Keratinocyte (primary cell): ENCODE data around the gene TMC2. TPM values are rescaled to one million over a fixed set of nuclear protein-coding genes. Genes with fewer than 3 reads are reported as not detected.

Experiments
- DNase-seq: peaks from one replicate; pipeline ENCODE4 v3.0.0-alpha.2; 2011; ENCODE audit warnings: low read depth, missing footprints, low spot score
- FAIRE-seq: peaks from 2 replicates; lab custom pipeline; 2011; peaks lifted over from hg19 to GRCh38; lab: Jason Lieb, UNC
- H2AFZ ChIP-seq: 2 replicates; pipeline ENCODE4 v1.6.0; 2012; ENCODE audit warnings: low read length, control low read depth, inconsistent platforms; ENCODE audit not compliant: control insufficient read depth
- H3K27ac ChIP-seq: 2 replicates; pipeline ENCODE4 v1.5.1; 2011; ENCODE audit warnings: low read length; ENCODE audit not compliant: control insufficient read depth, insufficient read depth
- H3K27me3 ChIP-seq: 3 replicates; pipeline ENCODE4 v1.6.0; 2011; ENCODE audit warnings: low read length; ENCODE audit not compliant: control insufficient read depth, insufficient read depth; ENCODE audit errors: extremely low read depth
- H3K36me3 ChIP-seq, 2 experiments: 2 replicates in 1 of 2; 3 replicates in 1 of 2; pipeline ENCODE4 v1.5.1; 2011; ENCODE audit warnings: low read length in 2 of 2, mild to moderate bottlenecking in 1 of 2; ENCODE audit not compliant: control insufficient read depth in 2 of 2, insufficient read depth in 2 of 2; ENCODE audit errors: extremely low read depth in 1 of 2
- H3K4me1 ChIP-seq: 3 replicates; pipeline ENCODE4 v1.5.1; 2011; ENCODE audit warnings: low read length; ENCODE audit not compliant: control insufficient read depth, insufficient read depth; ENCODE audit errors: extremely low read depth
- H3K4me2 ChIP-seq: 3 replicates; pipeline ENCODE4 v1.6.0; 2011; ENCODE audit warnings: low read depth, low read length; ENCODE audit not compliant: control insufficient read depth, insufficient read depth; ENCODE audit errors: extremely low read depth
- H3K4me3 ChIP-seq, 3 experiments: fragments of 200-600 bp in 1 of 3; sonication (generic) in 1 of 3; 2 replicates in 2 of 3; 3 replicates in 1 of 3; pipeline ENCODE4 v1.5.1; 2011 to 2016; ENCODE audit warnings: low read length in 3 of 3, mild to moderate bottlenecking in 3 of 3, control low read depth in 2 of 3, inconsistent platforms in 1 of 3, low read depth in 1 of 3, mixed read lengths in 1 of 3, mixed run types in 1 of 3, moderate library complexity in 1 of 3; ENCODE audit not compliant: control insufficient read depth in 2 of 3, insufficient read depth in 2 of 3; ENCODE audit errors: extremely low read depth in 1 of 3
- H3K79me2 ChIP-seq: 2 replicates; pipeline ENCODE4 v1.6.0; 2012; ENCODE audit warnings: low read length; ENCODE audit not compliant: control insufficient read depth, insufficient read depth
- H3K9ac ChIP-seq: 3 replicates; pipeline ENCODE4 v1.6.0; 2011; ENCODE audit warnings: low read length; ENCODE audit not compliant: control insufficient read depth, insufficient read depth; ENCODE audit errors: extremely low read depth
- H3K9me1 ChIP-seq: 3 replicates; pipeline ENCODE4 v1.6.0; 2011; ENCODE audit warnings: low read length; ENCODE audit not compliant: control insufficient read depth, insufficient read depth; ENCODE audit errors: extremely low read depth
- H3K9me3 ChIP-seq: 2 replicates; pipeline ENCODE4 v1.5.1; 2012; ENCODE audit warnings: low read depth, low read length; ENCODE audit not compliant: control insufficient read depth
- H4K20me1 ChIP-seq: 3 replicates; pipeline ENCODE4 v1.6.0; 2011; ENCODE audit warnings: low read length; ENCODE audit not compliant: control insufficient read depth, insufficient read depth; ENCODE audit errors: extremely low read depth
- CTCF ChIP-seq, 3 experiments: IDR thresholded peaks in 1 of 3; conservative IDR thresholded peaks in 1 of 3; optimal IDR thresholded peaks in 1 of 3; 2 replicates in 2 of 3; 3 replicates in 1 of 3; pipeline versions ENCODE3 to v1.5.1; 2011; ENCODE audit warnings: low read length in 3 of 3, mild to moderate bottlenecking in 3 of 3, moderate library complexity in 2 of 3, control low read depth in 1 of 3, inconsistent platforms in 1 of 3; ENCODE audit not compliant: insufficient read depth in 2 of 3; ENCODE audit errors: extremely low read depth in 1 of 3
- EZH2 ChIP-seq: IDR thresholded peaks from one replicate; pipeline ENCODE4 v1.6.1; 2012; ENCODE audit warnings: inconsistent platforms, mild to moderate bottlenecking, low read length, moderate library complexity
- dilution Hi-C: fragments of 300-500 bp; cut with MboI; formaldehyde crosslinking; loops from one replicate; pipeline ENCODE4 v1.7.0; 2020; ENCODE audit warnings: low sequenced_read_pairs; ENCODE audit not compliant: extremely low pct_ligation_motif_present
- polyA plus RNA-seq, 5 experiments: library from polyadenylated mRNA; depleted of rRNA in 3 of 5; stranded (reverse) in 3 of 5; stranded (forward) in 1 of 5; unstranded in 1 of 5; fragments of >200 nt; gene quantifications; 1 replicate in 1 of 5; 2 replicates in 3 of 5; 3 replicates in 1 of 5; pipeline versions ENCODE4 v1.2.1 to v1.2.3, GENCODE V29; 2011 to 2012; ENCODE audit warnings: missing spikeins in 2 of 5, low read depth in 1 of 5, low replicate concordance in 1 of 5

The TMC2 gene
- polyA plus RNA-seq, 1 donor (not counting 4 experiments of a cell fraction or from before 2014, with no cell fraction given), result not detected

GRCh38 chr20:2651772-2652723, 115.7 kb downstream of the TMC2 start, which contains the start of gene NOP56:
Gene NOP56 (plus strand): TSS chr20:2652632. CDS start chr20:2652661, 29 bp downstream.
- Histone ChIP-seq H3K27ac (peak within 1 kb of the TSS; percentile 79), H3K36me3 (peaks cover 27 to 37% of the 10 kb centered on the region in 2 experiments), H4K20me1 (peaks cover 36% of the 10 kb centered on the region), H2AFZ (peak within 1 kb of the TSS; percentile 63), H3K27me3 (no peaks in the 10 kb centered on the region), H3K4me1 (peaks cover 21% of the 10 kb centered on the region), H3K9me1 (no peaks in the 10 kb centered on the region), H3K9me3 (no peaks in the 10 kb centered on the region), H3K4me3 (peak within 1 kb of the TSS; percentile 69 to 94 (median 89)), H3K79me2 (peaks cover 64% of the 10 kb centered on the region), H3K9ac (peak within 1 kb of the TSS; percentile 91), H3K4me2 (peak within 1 kb of the TSS; percentile 93)
- peak; percentile 40 for DNase-seq
- no peak for TF ChIP-seq CTCF (optimal IDR thresholded peaks at IDR 0.05 in 1 of 3, IDR thresholded peaks at IDR 0.05 in 1 of 3, conservative IDR thresholded peaks at IDR 0.05 in 1 of 3; ENCODE audit: extremely low read depth in 1 of 3, insufficient read depth in 2 of 3, low read length in 3 of 3)
- no peak for TF ChIP-seq EZH2
- peak; percentile 13 for FAIRE-seq
- dilution Hi-C loops, result no loop called here

- no peaks in the 10 kb centered on the region for H3K27me3 ChIP-seq
- peak overlapping the region; percentile 93 for H3K4me2 ChIP-seq
- peaks cover 39% of the 10 kb centered on the region for H4K20me1 ChIP-seq
- peaks cover 67% of the 10 kb centered on the region for H3K79me2 ChIP-seq
- DNase-seq (peak; percentile 23), FAIRE-seq (no peak)
- peaks cover 32 to 44% of the 10 kb centered on the region in 2 experiments for H3K36me3 ChIP-seq
- H3K4me1 ChIP-seq, result peaks cover 21% of the 10 kb centered on the region
- H3K9me1 ChIP-seq, result no peaks in the 10 kb centered on the region
- dilution Hi-C loops, result no loop called here
- H2AFZ ChIP-seq, result peak overlapping the region; percentile 54
- H3K9me3 ChIP-seq, result no peaks in the 10 kb centered on the region
- H3K9ac ChIP-seq, result peak overlapping the region; percentile 91
- H3K4me3 ChIP-seq, result peak overlapping the region; percentile 69 to 94 (median 89)
- TF ChIP-seq CTCF (optimal IDR thresholded peaks at IDR 0.05 in 1 of 3, IDR thresholded peaks at IDR 0.05 in 1 of 3, conservative IDR thresholded peaks at IDR 0.05 in 1 of 3; ENCODE audit: extremely low read depth in 1 of 3, insufficient read depth in 2 of 3, low read length in 3 of 3) (no peak), EZH2 (no peak)
- H3K27ac ChIP-seq, result peak overlapping the region; percentile 70
Observed at GRCh38 chr20:2652724-2653555, 116.6 kb downstream of the TMC2 start.
